HEK293 (cell line): ENCODE data around the gene PRR14L.

ENCODE experiments used
- CTCF ChIA-PET: fragments of 350-600 bp; formaldehyde crosslinking; extraction: SDS; loops from one replicate; lab custom pipeline; 2021; ENCODE audit warnings: antibody characterized with exemption; lab: Yijun Ruan, JAX
- POLR2A ChIA-PET: fragments of 300-600 bp; formaldehyde crosslinking; extraction: SDS; loops from one replicate; lab custom pipeline; 2020; ENCODE audit warnings: antibody characterized with exemption, inconsistent platforms; lab: Yijun Ruan, JAX
- H3K27ac ChIP-seq: fragments of 200-500 bp; sonication (Bioruptor generic); 2 replicates; pipeline ENCODE4 v1.5.1; 2014; ENCODE audit warnings: low read depth, low read length, control low read depth, inconsistent platforms; ENCODE audit errors: extremely low read depth
- H3K36me3 ChIP-seq, 2 experiments: fragments of 200-500 bp in 1 of 2; sonication (Bioruptor generic) in 1 of 2; 1 replicate in 1 of 2; 2 replicates in 1 of 2; pipeline ENCODE4 v1.5.1; 2014 to 2017; ENCODE audit warnings: inconsistent platforms in 2 of 2, low read length in 2 of 2; ENCODE audit not compliant: control insufficient read depth in 2 of 2, insufficient read depth in 1 of 2
- H3K4me1 ChIP-seq: fragments of 200-500 bp; sonication (Bioruptor generic); 2 replicates; pipeline ENCODE4 v1.5.1; 2014; ENCODE audit warnings: mild to moderate bottlenecking, low read length, inconsistent platforms; ENCODE audit not compliant: control insufficient read depth, insufficient read depth
- H3K4me3 ChIP-seq: 2 replicates; pipeline ENCODE4 v1.5.1; 2011; ENCODE audit warnings: low read depth, mild to moderate bottlenecking, control low read depth, low read length, moderate library complexity
- H3K9me3 ChIP-seq: fragments of 200-500 bp; sonication (Bioruptor generic); 2 replicates; pipeline ENCODE4 v1.5.1; 2014; ENCODE audit warnings: low read depth, low read length, inconsistent platforms; ENCODE audit not compliant: control insufficient read depth, insufficient read depth
- BCL6B ChIP-seq: fragments of 450-650 bp; formaldehyde crosslinking; IDR thresholded peaks from 2 replicates; pipeline ENCODE4 v1.5.1; 2017; ENCODE audit warnings: missing biosample characterization, missing genetic modification characterization
- HIC1 ChIP-seq: fragments of 450-650 bp; formaldehyde crosslinking; IDR thresholded peaks from 2 replicates; pipeline ENCODE4 v1.5.1; 2016; ENCODE audit warnings: missing biosample characterization, missing genetic modification characterization
- KLF8 ChIP-seq: fragments of 450-650 bp; formaldehyde crosslinking; IDR thresholded peaks from 2 replicates; pipeline ENCODE4 v1.5.1; 2016; ENCODE audit warnings: missing biosample characterization, missing genetic modification characterization
- ZBTB7A ChIP-seq: fragments of 450-650 bp; formaldehyde crosslinking; IDR thresholded peaks from 2 replicates; pipeline ENCODE4 v1.5.1; 2016; ENCODE audit warnings: low read depth, missing biosample characterization, missing genetic modification characterization
- ZFP3 ChIP-seq: fragments of 450-650 bp; formaldehyde crosslinking; IDR thresholded peaks from 2 replicates; pipeline ENCODE4 v1.5.1; 2016; ENCODE audit warnings: low read depth, missing biosample characterization, missing genetic modification characterization
- ZFP41 ChIP-seq: fragments of 450-650 bp; formaldehyde crosslinking; IDR thresholded peaks from 2 replicates; pipeline ENCODE4 v1.5.1; 2016; ENCODE audit warnings: missing biosample characterization, missing genetic modification characterization, borderline replicate concordance
- ZNF16 ChIP-seq: fragments of 450-650 bp; formaldehyde crosslinking; IDR thresholded peaks from 2 replicates; pipeline ENCODE4 v1.5.1; 2016; ENCODE audit warnings: low read depth, missing biosample characterization, missing genetic modification characterization
- ZNF26 ChIP-seq: fragments of 450-650 bp; formaldehyde crosslinking; IDR thresholded peaks from 2 replicates; pipeline ENCODE4 v1.5.1; 2016; ENCODE audit warnings: missing biosample characterization, missing genetic modification characterization
- ZNF266 ChIP-seq: fragments of 450-650 bp; formaldehyde crosslinking; IDR thresholded peaks from 2 replicates; pipeline ENCODE4 v1.5.1; 2016; ENCODE audit warnings: missing biosample characterization, missing genetic modification characterization, low read depth
- ZNF292 ChIP-seq: fragments of 450-650 bp; formaldehyde crosslinking; IDR thresholded peaks from 2 replicates; pipeline ENCODE4 v1.5.1; 2016; ENCODE audit warnings: low read depth, missing biosample characterization, missing genetic modification characterization, borderline replicate concordance
- ZNF311 ChIP-seq: fragments of 450-650 bp; formaldehyde crosslinking; IDR thresholded peaks from 2 replicates; pipeline ENCODE4 v1.5.1; 2017; ENCODE audit warnings: missing biosample characterization, missing genetic modification characterization, borderline replicate concordance
- ZNF391 ChIP-seq: fragments of 450-650 bp; formaldehyde crosslinking; IDR thresholded peaks from 2 replicates; pipeline ENCODE4 v1.5.1; 2016; ENCODE audit warnings: low read depth, missing biosample characterization, missing genetic modification characterization, borderline replicate concordance
- ZNF398 ChIP-seq: fragments of 450-650 bp; formaldehyde crosslinking; IDR thresholded peaks from 2 replicates; pipeline ENCODE4 v1.5.1; 2017; ENCODE audit warnings: missing biosample characterization, missing genetic modification characterization
- ZNF514 ChIP-seq: fragments of 450-650 bp; formaldehyde crosslinking; IDR thresholded peaks from 2 replicates; pipeline ENCODE4 v1.5.1; 2016; ENCODE audit warnings: missing biosample characterization, missing genetic modification characterization
- ZNF626 ChIP-seq: fragments of 450-650 bp; sonication (Bioruptor Pico); formaldehyde crosslinking; IDR thresholded peaks from 2 replicates; pipeline ENCODE4 v1.5.1; 2018; ENCODE audit warnings: missing biosample characterization, missing genetic modification characterization, inconsistent platforms
- ZNF660 ChIP-seq: fragments of 450-650 bp; IDR thresholded peaks from 2 replicates; pipeline ENCODE4 v1.5.1; 2018; ENCODE audit warnings: missing biosample characterization, mild to moderate bottlenecking, missing genetic modification characterization
- ZNF843 ChIP-seq: fragments of 450-650 bp; formaldehyde crosslinking; IDR thresholded peaks from 2 replicates; pipeline ENCODE4 v1.5.1; 2016; ENCODE audit warnings: missing biosample characterization, missing genetic modification characterization
- ZSCAN18 ChIP-seq: fragments of 450-650 bp; formaldehyde crosslinking; IDR thresholded peaks from 2 replicates; pipeline ENCODE4 v1.5.1; 2016; ENCODE audit warnings: missing biosample characterization, missing genetic modification characterization

PRR14L gene

GRCh38 chr22:31659246-31659645, 90.7 kb downstream of the PRR14L start:
- ChIA-PET POLR2A (no interaction called here), CTCF (interaction anchor here (0.6 to 1.5 kb wide), 4 partner anchors 9 to 1094 kb away, joined by 3 to 5 read pairs (median 3); no protein-coding TSS in a partner anchor)
- Histone ChIP-seq H3K36me3 (no peaks in the 10 kb centered on the region; a peak in 1 of 3 replicates), H3K27ac (no peak overlapping the region), H3K4me1 (no peaks in the 10 kb centered on the region), H3K4me3 (no peak overlapping the region), H3K9me3 (no peaks in the 10 kb centered on the region)
- TF ChIP-seq ZFP41 (tag by site-specific recombination) = no peak
- TF ChIP-seq ZSCAN18 (tag by site-specific recombination) = no peak
- no peak for TF ChIP-seq HIC1 (tag by site-specific recombination)
- no peak for TF ChIP-seq ZFP3 (tag by site-specific recombination)
- TF ChIP-seq ZNF626 (tag by site-specific recombination) = no peak
- no peak for TF ChIP-seq ZNF514 (tag by site-specific recombination)
- no peak for TF ChIP-seq ZNF391 (tag by site-specific recombination)
- TF ChIP-seq ZNF843 = no peak
- TF ChIP-seq ZNF26 (tag by site-specific recombination) = no peak
- TF ChIP-seq ZNF266 (tag by site-specific recombination) = no peak
- TF ChIP-seq ZNF398 (tag by site-specific recombination) = no peak
- TF ChIP-seq ZNF311 = no peak
- no peak for TF ChIP-seq ZNF660 (tag by site-specific recombination)
- TF ChIP-seq KLF8 (tag by site-specific recombination) = no peak
- TF ChIP-seq ZNF16 (tag by site-specific recombination) = no peak
- no peak for TF ChIP-seq ZNF292
- no peak for TF ChIP-seq ZBTB7A (tag by site-specific recombination)
- no peak for TF ChIP-seq BCL6B
